Measurements from ENCODE around the gene SH2D5. TPM values are rescaled to one million over a fixed set of nuclear protein-coding genes. Genes with fewer than 3 reads are reported as not detected.

The SH2D5 gene
- total RNA-seq, 1 donor from 2014 or later = 0.96 TPM

Other genes starting within 250 kb of the SH2D5 start
- 4.6 TPM for gene CAMK2N1, start 246.5 kb downstream of the SH2D5 start, total RNA-seq (ENCODE audit: insufficient read depth, low replicate concordance)
- 13.5 TPM for gene MUL1, start 224.6 kb downstream of the SH2D5 start, total RNA-seq (ENCODE audit: insufficient read depth, low replicate concordance)
- gene FAM43B, start 180.1 kb downstream of the SH2D5 start, total RNA-seq (ENCODE audit: insufficient read depth, low replicate concordance) = 0.48 TPM
- gene CDA, start 143.6 kb downstream of the SH2D5 start, total RNA-seq (ENCODE audit: insufficient read depth, low replicate concordance) = not detected
- 61.9 TPM for gene PINK1, start 99.2 kb downstream of the SH2D5 start, total RNA-seq (ENCODE audit: insufficient read depth, low replicate concordance)
- gene DDOST, start 71.3 kb downstream of the SH2D5 start, total RNA-seq (ENCODE audit: insufficient read depth, low replicate concordance) = 246 TPM
- not detected for gene KIF17, start 14.7 kb downstream of the SH2D5 start, total RNA-seq (ENCODE audit: insufficient read depth, low replicate concordance)
- gene HP1BP3, start 54.6 kb upstream of the SH2D5 start, total RNA-seq (ENCODE audit: insufficient read depth, low replicate concordance) = 393 TPM